B cell (primary cell): ENCODE measurements around the gene KCNK13. TPM values are rescaled to one million over a fixed set of nuclear protein-coding genes. Genes with fewer than 3 reads are reported as not detected.

Experiments
- ATAC-seq: fragments of 200-7000 bp; cut with Tn5 transposase; one replicate; pipeline ENCODE4 v1.10.0; 2021; ENCODE audit warnings: low read depth, mild to moderate bottlenecking, moderate number of reproducible peaks, moderate library complexity
- CTCF ChIA-PET: fragments of 350-600 bp; sonication (Branson Sonifier 250); formaldehyde crosslinking; loops from one replicate; lab custom pipeline; 2021; ENCODE audit warnings: antibody characterized with exemption, inconsistent platforms; lab: Charles Lee
- POLR2A ChIA-PET: fragments of 350-600 bp; sonication (Branson Sonifier 250); formaldehyde crosslinking; loops from one replicate; lab custom pipeline; 2021; ENCODE audit warnings: antibody characterized with exemption; lab: Charles Lee
- DNase-seq: peaks from one replicate; pipeline ENCODE4 v3.0.0; 2013
- H2AFZ ChIP-seq: 2 replicates; pipeline ENCODE4 v1.6.1; 2012; ENCODE audit warnings: mild to moderate bottlenecking, low read depth, low read length; ENCODE audit not compliant: insufficient read depth, poor library complexity, severe bottlenecking
- H3K27ac ChIP-seq, 2 donors: 1 replicate in 1 of 2; 2 replicates in 1 of 2; pipeline ENCODE4 v1.5.1; 2012 to 2013; ENCODE audit warnings: low read length in 2 of 2, mild to moderate bottlenecking in 2 of 2, moderate library complexity in 1 of 2
- H3K27me3 ChIP-seq, 4 experiments: fragments of 200-600 bp in 1 of 4; sonication (generic) in 1 of 4; replicated peaks in 1 of 4; 1 replicate in 2 of 4; 2 replicates in 2 of 4; pipeline versions ENCODE4 v1.6.1 to v1.7.0; 2013 to 2016; ENCODE audit warnings: low read length in 3 of 4, mild to moderate bottlenecking in 2 of 4, mixed read lengths in 1 of 4, moderate library complexity in 1 of 4; ENCODE audit not compliant: insufficient read depth in 4 of 4, control insufficient read depth in 3 of 4; ENCODE audit errors: control extremely low read depth in 1 of 4
- H3K36me3 ChIP-seq, 2 experiments: replicated peaks in 1 of 2; 1 replicate in 1 of 2; 2 replicates in 1 of 2; pipeline versions ENCODE4 v1.6.1 to v1.7.1; 2013; ENCODE audit warnings: low read length in 1 of 2; ENCODE audit not compliant: insufficient read depth in 2 of 2, control insufficient read depth in 1 of 2; ENCODE audit errors: control extremely low read depth in 1 of 2, extremely low read depth in 1 of 2
- H3K4me1 ChIP-seq, 2 donors: fragments of 200-600 bp in 1 of 2; sonication (generic) in 1 of 2; 1 replicate in 1 of 2; 2 replicates in 1 of 2; pipeline versions ENCODE4 v1.5.1 to v1.6.1; 2013 to 2017; ENCODE audit warnings: low read length in 2 of 2; ENCODE audit not compliant: control insufficient read depth in 2 of 2, insufficient read depth in 2 of 2
- H3K4me2 ChIP-seq: replicated peaks from 2 replicates; pipeline ENCODE3; 2012; ENCODE audit warnings: mild to moderate bottlenecking, low read depth, low read length; ENCODE audit not compliant: poor library complexity, severe bottlenecking
- H3K4me3 ChIP-seq, 5 experiments: fragments of 200-600 bp in 1 of 5; sonication (generic) in 1 of 5; 1 replicate in 3 of 5; 2 replicates in 2 of 5; pipeline versions ENCODE4 v1.5.1 to v1.7.0; 2011 to 2016; ENCODE audit warnings: low read length in 4 of 5, mild to moderate bottlenecking in 4 of 5, low read depth in 2 of 5, control low read depth in 1 of 5, moderate library complexity in 1 of 5; ENCODE audit not compliant: insufficient read depth in 1 of 5; ENCODE audit errors: control extremely low read depth in 1 of 5, extremely low read depth in 1 of 5
- H3K79me2 ChIP-seq: fragments of 200-600 bp; sonication (generic); one replicate; pipeline ENCODE4 v1.6.0; 2016; ENCODE audit warnings: low read length; ENCODE audit not compliant: control insufficient read depth, insufficient read depth
- H3K9ac ChIP-seq: fragments of 200-600 bp; sonication (generic); 2 replicates; pipeline ENCODE4 v1.6.1; 2017; ENCODE audit warnings: mild to moderate bottlenecking, low read length, moderate library complexity
- H3K9me3 ChIP-seq, 3 donors: one replicate each; pipeline versions ENCODE4 v1.6.1 to v1.7.1; 2013; ENCODE audit warnings: low read length in 2 of 3; ENCODE audit not compliant: control insufficient read depth in 2 of 3, insufficient read depth in 1 of 3; ENCODE audit errors: control extremely low read depth in 1 of 3
- H4K20me1 ChIP-seq: 2 replicates; pipeline ENCODE4 v1.6.0; 2012; ENCODE audit warnings: mild to moderate bottlenecking, low read length; ENCODE audit not compliant: insufficient read depth, control insufficient read depth, poor library complexity, severe bottlenecking
- H3K27ac Mint-ChIP-seq: one replicate; pipeline ENCODE4 v1.8.0; 2021; ENCODE audit warnings: mixed read lengths
- H3K27me3 Mint-ChIP-seq: one replicate; pipeline ENCODE4 v1.8.0; 2021; ENCODE audit warnings: mixed read lengths
- H3K4me1 Mint-ChIP-seq: one replicate; pipeline ENCODE4 v1.8.0; 2021; ENCODE audit warnings: mixed read lengths
- H3K4me3 Mint-ChIP-seq: one replicate; pipeline ENCODE4 v1.8.0; 2021; ENCODE audit warnings: mixed read lengths
- H3K9me3 Mint-ChIP-seq: one replicate; pipeline ENCODE4 v1.8.0; 2022; ENCODE audit warnings: mixed read lengths; ENCODE audit not compliant: insufficient read depth
- EZH2 ChIP-seq: IDR thresholded peaks from 2 replicates; pipeline ENCODE4 v1.6.1; 2012; ENCODE audit warnings: borderline replicate concordance, low read depth, mild to moderate bottlenecking, moderate library complexity, low read length; ENCODE audit not compliant: insufficient read depth, poor library complexity, severe bottlenecking
- WGBS: methylation state at CpG from one replicate; pipeline ENCODE4 v1.1.5; 2013; ENCODE audit warnings: missing lambda C conversion rate; ENCODE audit not compliant: insufficient coverage; 5-methylcytosine and 5-hydroxymethylcytosine counted together
- intact Hi-C: fragments of 100-400 bp; cut with micrococcal nuclease; formaldehyde crosslinking; loops from one replicate; pipeline ENCODE4 v1.10.0; 2022
- polyA plus RNA-seq: library from polyadenylated mRNA; depleted of rRNA; stranded (reverse); fragments of >200 nt; gene quantifications from 2 replicates; pipeline ENCODE4 v1.2.3, GENCODE V29; 2012
- total RNA-seq, 2 donors: library from RNA; stranded (reverse); fragments of 120-200 nt in 1 of 2; gene quantifications; 1 replicate in 1 of 2; 2 replicates in 1 of 2; pipeline versions ENCODE4 v1.2.3 to v1.2.4, GENCODE V29; 2013 to 2022
- TF ChIP-seq, protein P1 (sequence below): fragments of 200-600 bp; IDR thresholded peaks from one replicate; pipeline ENCODE4 v1.8.0; 2022; ENCODE audit warnings: antibody characterized with exemption, mild to moderate bottlenecking

KCNK13 gene
- total and polyA plus RNA-seq, 2 donors (not counting 1 experiment from before 2014, with no cell fraction given): 0.03 TPM; not detected in 1

- Histone ChIP-seq H3K27ac (no peak overlapping the region), H3K4me3 (no peak overlapping the region), H3K27me3 (no peaks in the 10 kb centered on the region), H3K9ac (no peak overlapping the region), H3K36me3 (no peaks in the 10 kb centered on the region), H3K4me2 (no peak overlapping the region), H2AFZ (no peak overlapping the region), H3K79me2 (no peaks in the 10 kb centered on the region), H3K4me1 (no peaks in the 10 kb centered on the region), H4K20me1 (no peaks in the 10 kb centered on the region), H3K9me3 (peaks cover 0 to 3% (median 0%) of the 10 kb centered on the region in 3 donors)
- no peaks in the 10 kb centered on the region for H3K4me1 Mint-ChIP-seq
- no peak overlapping the region for H3K27ac Mint-ChIP-seq
- CTCF ChIA-PET: no interaction called here
- POLR2A ChIA-PET: no interaction called here
- WGBS: 83% methylated on average over 6 of the region's 10 CpGs
- DNase-seq (no peak), ATAC-seq (no peak)
- peaks cover 27% of the 10 kb centered on the region for H3K27me3 Mint-ChIP-seq
- TF ChIP-seq, protein P1, sequence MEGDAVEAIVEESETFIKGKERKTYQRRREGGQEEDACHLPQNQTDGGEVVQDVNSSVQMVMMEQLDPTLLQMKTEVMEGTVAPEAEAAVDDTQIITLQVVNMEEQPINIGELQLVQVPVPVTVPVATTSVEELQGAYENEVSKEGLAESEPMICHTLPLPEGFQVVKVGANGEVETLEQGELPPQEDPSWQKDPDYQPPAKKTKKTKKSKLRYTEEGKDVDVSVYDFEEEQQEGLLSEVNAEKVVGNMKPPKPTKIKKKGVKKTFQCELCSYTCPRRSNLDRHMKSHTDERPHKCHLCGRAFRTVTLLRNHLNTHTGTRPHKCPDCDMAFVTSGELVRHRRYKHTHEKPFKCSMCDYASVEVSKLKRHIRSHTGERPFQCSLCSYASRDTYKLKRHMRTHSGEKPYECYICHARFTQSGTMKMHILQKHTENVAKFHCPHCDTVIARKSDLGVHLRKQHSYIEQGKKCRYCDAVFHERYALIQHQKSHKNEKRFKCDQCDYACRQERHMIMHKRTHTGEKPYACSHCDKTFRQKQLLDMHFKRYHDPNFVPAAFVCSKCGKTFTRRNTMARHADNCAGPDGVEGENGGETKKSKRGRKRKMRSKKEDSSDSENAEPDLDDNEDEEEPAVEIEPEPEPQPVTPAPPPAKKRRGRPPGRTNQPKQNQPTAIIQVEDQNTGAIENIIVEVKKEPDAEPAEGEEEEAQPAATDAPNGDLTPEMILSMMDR: no peak
- no peak for TF ChIP-seq EZH2
- H3K4me3 Mint-ChIP-seq: no peak overlapping the region
- intact Hi-C loops: no loop called here
- no peaks in the 10 kb centered on the region for H3K9me3 Mint-ChIP-seq
These were observed 71.2 kb downstream of the KCNK13 start for GRCh38 chr14:90132821-90133570.

- no peak overlapping the region for H3K27ac ChIP-seq
- Mint-ChIP-seq H3K9me3 (no peaks in the 10 kb centered on the region), H3K4me3 (no peak overlapping the region), H3K27ac (no peak overlapping the region), H3K27me3 (peaks cover 21% of the 10 kb centered on the region), H3K4me1 (no peaks in the 10 kb centered on the region)
- ChIA-PET POLR2A (no interaction called here), CTCF (no interaction called here)
- DNase-seq (no peak), ATAC-seq (no peak)
- no peaks in the 10 kb centered on the region for H4K20me1 ChIP-seq
- peaks cover 0 to 1% (median 0%) of the 10 kb centered on the region in 3 donors for H3K9me3 ChIP-seq
- intact Hi-C loops: no loop called here
- H3K79me2 ChIP-seq: no peaks in the 10 kb centered on the region
- H3K9ac ChIP-seq: no peak overlapping the region
- TF ChIP-seq, protein P1: no peak
- no peak for TF ChIP-seq EZH2
- no peaks in the 10 kb centered on the region for H3K36me3 ChIP-seq
- H2AFZ ChIP-seq: no peak overlapping the region
- H3K4me3 ChIP-seq: no peak overlapping the region
- H3K4me2 ChIP-seq: no peak overlapping the region
- no peaks in the 10 kb centered on the region for H3K27me3 ChIP-seq
- H3K4me1 ChIP-seq: no peaks in the 10 kb centered on the region
- WGBS: 73% methylated on average over 4 of the region's 4 CpGs
These were observed 75.1 kb downstream of the KCNK13 start for GRCh38 chr14:90136904-90137303.
